Activated CD8-positive, alpha-beta memory T cell treated with anti-CD3 and anti-CD28 coated beads for 48 hours (primary cell): ENCODE data around the gene EXT2.

Experiments
- DNase-seq, 3 experiments: peaks; one replicate each; pipeline ENCODE4 v3.0.0-alpha.2; 2020; ENCODE audit warnings: low read depth in 2 of 3, low spot score in 2 of 3

Gene EXT2

GRCh38 chr11:44130751-44131150 is 35.3 kb downstream of the EXT2 start:
- no peak for DNase-seq

- DNase-seq = no peak
These were observed 38.0 kb downstream of the EXT2 start for GRCh38 chr11:44133335-44133946.

GRCh38 chr11:44134625-44135024 is 39.1 kb downstream of the EXT2 start:
- DNase-seq = no peak

- no peak for DNase-seq
These were observed 40.9 kb downstream of the EXT2 start for GRCh38 chr11:44136176-44136945.

- no peak for DNase-seq
These were observed 41.6 kb downstream of the EXT2 start for GRCh38 chr11:44137057-44137456.

GRCh38 chr11:44138286-44138685 is 42.8 kb downstream of the EXT2 start:
- DNase-seq = no peak

GRCh38 chr11:44138980-44139379 is 43.5 kb downstream of the EXT2 start:
- no peak for DNase-seq

- DNase-seq = no peak
These were observed 44.3 kb downstream of the EXT2 start for GRCh38 chr11:44139565-44140330.

- DNase-seq = no peak
These were observed 44.9 kb downstream of the EXT2 start for GRCh38 chr11:44140372-44140771.

GRCh38 chr11:44140805-44141204 is 45.3 kb downstream of the EXT2 start:
- DNase-seq = no peak

- DNase-seq = no peak
These were observed 48.8 kb downstream of the EXT2 start for GRCh38 chr11:44143987-44144909.

- DNase-seq = no peak
These were observed 49.7 kb downstream of the EXT2 start for GRCh38 chr11:44145011-44145775.

- no peak for DNase-seq
These were observed 51.5 kb downstream of the EXT2 start for GRCh38 chr11:44146931-44147330.

- DNase-seq = no peak
These were observed 52.3 kb downstream of the EXT2 start for GRCh38 chr11:44147751-44148150.

- DNase-seq = no peak
These were observed 54.2 kb downstream of the EXT2 start for GRCh38 chr11:44149651-44150050.

- no peak for DNase-seq
These were observed 54.9 kb downstream of the EXT2 start for GRCh38 chr11:44150401-44150800.

- DNase-seq = no peak
These were observed 61.5 kb downstream of the EXT2 start for GRCh38 chr11:44157019-44157418.

GRCh38 chr11:44158384-44158783 is 62.9 kb downstream of the EXT2 start:
- no peak for DNase-seq

GRCh38 chr11:44159848-44160721 is 64.6 kb downstream of the EXT2 start:
- DNase-seq = no peak
